ENCODE data around the gene DCPS. TPM values are rescaled to one million over a fixed set of nuclear protein-coding genes. Genes with fewer than 3 reads are reported as not detected.

The DCPS gene
- polyA plus RNA-seq, 1 of the 3 experiments (the other 2 are of a cell fraction), result 48.1 TPM

DNA sequence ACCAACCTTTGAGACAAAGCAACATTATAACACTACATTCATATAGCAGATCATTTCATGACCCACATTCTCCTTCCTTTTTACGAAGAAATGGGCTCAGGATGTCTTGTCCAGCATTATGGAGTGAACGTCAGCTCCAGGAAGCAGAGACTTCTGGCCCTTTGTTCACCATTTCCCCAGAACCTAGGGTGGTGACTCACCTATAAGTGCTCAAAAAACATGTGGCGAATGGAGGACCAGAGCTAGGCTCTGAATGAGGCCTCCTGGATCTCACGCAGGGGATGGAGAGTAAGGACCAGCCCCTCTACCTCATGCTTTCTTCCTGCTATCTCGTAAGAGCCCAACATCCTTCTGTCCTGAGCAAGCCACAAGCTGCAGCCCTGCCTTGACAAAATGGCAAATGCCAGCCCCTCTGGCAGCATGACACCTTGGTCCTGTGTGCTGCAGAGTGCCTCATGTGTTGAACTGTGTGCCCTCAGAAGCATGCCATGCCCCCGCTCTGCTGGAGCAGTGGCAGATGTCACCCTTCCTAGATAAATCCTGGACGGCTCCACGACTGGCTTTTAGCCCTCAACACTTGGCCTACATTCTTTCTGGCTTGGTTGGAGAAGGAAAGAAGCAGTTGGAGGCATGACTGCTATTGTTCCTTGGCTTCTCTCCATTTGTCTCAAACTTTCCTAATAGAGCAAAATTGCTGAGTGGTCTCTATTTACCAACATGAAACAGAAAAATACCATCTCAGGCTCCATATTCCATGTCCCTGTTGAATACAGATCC is 45.1 kb downstream of the DCPS start (continued):
- TF ChIP-seq, protein P1, sequence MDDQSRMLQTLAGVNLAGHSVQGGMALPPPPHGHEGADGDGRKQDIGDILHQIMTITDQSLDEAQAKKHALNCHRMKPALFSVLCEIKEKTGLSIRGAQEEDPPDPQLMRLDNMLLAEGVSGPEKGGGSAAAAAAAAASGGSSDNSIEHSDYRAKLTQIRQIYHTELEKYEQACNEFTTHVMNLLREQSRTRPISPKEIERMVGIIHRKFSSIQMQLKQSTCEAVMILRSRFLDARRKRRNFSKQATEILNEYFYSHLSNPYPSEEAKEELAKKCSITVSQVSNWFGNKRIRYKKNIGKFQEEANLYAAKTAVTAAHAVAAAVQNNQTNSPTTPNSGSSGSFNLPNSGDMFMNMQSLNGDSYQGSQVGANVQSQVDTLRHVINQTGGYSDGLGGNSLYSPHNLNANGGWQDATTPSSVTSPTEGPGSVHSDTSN (IDR thresholded peaks at IDR 0.05), result no peak
- no peak for TF ChIP-seq SIN3A (IDR thresholded peaks at IDR 0.05; ENCODE audit: borderline replicate concordance, low read depth, low read length)
- TF ChIP-seq MXI1 (IDR thresholded peaks at IDR 0.05; ENCODE audit: low read depth, low read length), result no peak
- no peak for TF ChIP-seq TCF12 (IDR thresholded peaks at IDR 0.05)
- TF ChIP-seq, protein P2, sequence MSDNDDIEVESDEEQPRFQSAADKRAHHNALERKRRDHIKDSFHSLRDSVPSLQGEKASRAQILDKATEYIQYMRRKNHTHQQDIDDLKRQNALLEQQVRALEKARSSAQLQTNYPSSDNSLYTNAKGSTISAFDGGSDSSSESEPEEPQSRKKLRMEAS (IDR thresholded peaks at IDR 0.05; ENCODE audit: low read depth), result no peak
- TF ChIP-seq RFX5 (IDR thresholded peaks at IDR 0.05; ENCODE audit: low read length), result no peak
- TF ChIP-seq FOSL2 (IDR thresholded peaks at IDR 0.05; ENCODE audit: borderline replicate concordance, low read depth), result no peak
- TF ChIP-seq, protein P3, sequence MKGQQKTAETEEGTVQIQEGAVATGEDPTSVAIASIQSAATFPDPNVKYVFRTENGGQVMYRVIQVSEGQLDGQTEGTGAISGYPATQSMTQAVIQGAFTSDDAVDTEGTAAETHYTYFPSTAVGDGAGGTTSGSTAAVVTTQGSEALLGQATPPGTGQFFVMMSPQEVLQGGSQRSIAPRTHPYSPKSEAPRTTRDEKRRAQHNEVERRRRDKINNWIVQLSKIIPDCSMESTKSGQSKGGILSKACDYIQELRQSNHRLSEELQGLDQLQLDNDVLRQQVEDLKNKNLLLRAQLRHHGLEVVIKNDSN (IDR thresholded peaks at IDR 0.05; ENCODE audit: borderline replicate concordance, low read depth), result no peak
- no peak for TF ChIP-seq NFIC (IDR thresholded peaks at IDR 0.05; ENCODE audit: borderline replicate concordance)
- no peak for TF ChIP-seq YY1 (IDR thresholded peaks at IDR 0.05; ENCODE audit: low read depth)
- TF ChIP-seq, protein P4, sequence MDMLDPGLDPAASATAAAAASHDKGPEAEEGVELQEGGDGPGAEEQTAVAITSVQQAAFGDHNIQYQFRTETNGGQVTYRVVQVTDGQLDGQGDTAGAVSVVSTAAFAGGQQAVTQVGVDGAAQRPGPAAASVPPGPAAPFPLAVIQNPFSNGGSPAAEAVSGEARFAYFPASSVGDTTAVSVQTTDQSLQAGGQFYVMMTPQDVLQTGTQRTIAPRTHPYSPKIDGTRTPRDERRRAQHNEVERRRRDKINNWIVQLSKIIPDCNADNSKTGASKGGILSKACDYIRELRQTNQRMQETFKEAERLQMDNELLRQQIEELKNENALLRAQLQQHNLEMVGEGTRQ (IDR thresholded peaks at IDR 0.05; ENCODE audit: borderline replicate concordance, low read depth, low read length), result no peak

DNA sequence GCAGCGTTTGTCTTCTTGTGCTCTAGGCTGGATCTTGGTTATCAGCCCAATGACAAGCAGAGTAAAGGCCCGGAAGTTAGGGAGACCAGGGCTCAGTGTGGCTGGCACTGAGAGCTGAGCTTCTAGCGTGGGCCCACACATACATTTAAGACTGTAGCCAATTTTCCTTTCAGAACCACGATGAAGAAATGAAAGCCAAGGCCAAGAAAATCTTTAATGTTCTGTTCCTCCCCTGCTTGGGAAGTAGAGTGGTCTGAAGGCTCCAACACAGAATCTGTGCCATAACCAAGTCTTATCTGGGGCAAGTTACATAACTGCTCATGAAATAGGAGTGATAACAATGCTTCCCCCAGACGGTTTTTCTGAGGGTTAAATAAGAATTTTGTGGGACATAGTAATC is 47.0 kb downstream of the DCPS start:
- Histone ChIP-seq H3K4me1 (ENCODE audit: control insufficient read depth in 1 of 2, insufficient read depth in 2 of 2, low read depth in 1 of 2, low read length in 1 of 2) (peaks cover 28 to 52% of the 10 kb centered on the region in 2 experiments; a peak in 3 of 4 replicates), H3K9ac (no peak overlapping the region), H3K36me3 (replicated peaks in 1 of 2; ENCODE audit: control insufficient read depth in 1 of 2, insufficient read depth in 2 of 2, low read length in 1 of 2) (peaks cover 2 to 10% of the 10 kb centered on the region in 2 experiments), H3F3A (replicated peaks; ENCODE audit: insufficient read depth) (peaks cover 9% of the 10 kb centered on the region), H2AFZ (ENCODE audit: low read depth) (no peak overlapping the region), H3K9me2 (no peaks in the 10 kb centered on the region), H3K27me3 (ENCODE audit: insufficient read depth) (no peaks in the 10 kb centered on the region), H3K79me2 (ENCODE audit: insufficient read depth) (peaks cover 78% of the 10 kb centered on the region), H3K9me3 (no peaks in the 10 kb centered on the region), H4K20me1 (ENCODE audit: insufficient read depth) (no peaks in the 10 kb centered on the region), H3K4me3 (ENCODE audit: low read depth in 2 of 2, low read length in 1 of 2) (no peak overlapping the region), H3K4me2 (no peak overlapping the region), H3K27ac (ENCODE audit: low read depth in 2 of 2, low read length in 1 of 2) (no peak overlapping the region)
- ChIA-PET POLR2A (no interaction called here), CTCF (no interaction called here)
- no peak for DNase-seq
- 89% methylated on average over 5 of the region's 5 CpGs for WGBS (ENCODE audit: low lambda C conversion rate)
- no peak for TF ChIP-seq RXRA (IDR thresholded peaks at IDR 0.05; ENCODE audit: borderline replicate concordance, low read depth)

DNA sequence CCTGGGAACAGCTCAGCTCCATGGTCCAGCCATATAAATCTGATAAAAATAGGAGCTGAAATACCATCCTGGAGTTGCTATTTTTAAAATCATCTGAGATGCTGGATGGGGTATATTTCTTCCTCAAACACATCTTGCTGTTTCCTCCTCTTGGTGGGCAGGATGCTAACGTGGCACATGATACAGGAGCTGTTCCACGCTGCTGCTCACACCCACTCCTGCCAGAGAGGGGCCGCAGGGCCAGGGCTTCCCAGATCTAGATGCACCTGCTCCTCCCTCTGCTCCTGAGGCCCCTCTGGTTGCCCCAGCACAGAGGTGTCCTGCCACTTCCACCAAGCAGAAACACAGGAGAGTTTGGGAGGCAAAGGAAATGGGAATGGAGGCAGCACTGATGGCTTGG is 48.3 kb downstream of the DCPS start:
- POLR2A ChIA-PET, result no interaction called here
- Histone ChIP-seq H4K20me1 (ENCODE audit: insufficient read depth) (no peaks in the 10 kb centered on the region), H3K27ac (ENCODE audit: low read depth in 2 of 2, low read length in 1 of 2) (no peak overlapping the region)

More for the DNA sequence above, 48.3 kb downstream of the DCPS start:
- H3K4me2 ChIP-seq, result peak overlapping the region; percentile 44
- peaks cover 90% of the 10 kb centered on the region for H3K79me2 ChIP-seq (ENCODE audit: insufficient read depth)
- WGBS (ENCODE audit: low lambda C conversion rate), result 76% methylated on average over 3 of the region's 3 CpGs
- CTCF ChIA-PET, result no interaction called here
- no peaks in the 10 kb centered on the region for H3K27me3 ChIP-seq (ENCODE audit: insufficient read depth)
- TF ChIP-seq TAF1 (IDR thresholded peaks at IDR 0.05; ENCODE audit: borderline replicate concordance, low read depth, low read length) (no peak), RAD21 (IDR thresholded peaks at IDR 0.05; ENCODE audit: low read length) (no peak)
- TF ChIP-seq, protein P4 (IDR thresholded peaks at IDR 0.05; ENCODE audit: borderline replicate concordance, low read depth, low read length), result no peak
- TF ChIP-seq, protein P3 (IDR thresholded peaks at IDR 0.05; ENCODE audit: borderline replicate concordance, low read depth), result no peak
- H3F3A ChIP-seq (replicated peaks; ENCODE audit: insufficient read depth), result peaks cover 9% of the 10 kb centered on the region
- H3K9ac ChIP-seq, result no peak overlapping the region
- no peaks in the 10 kb centered on the region for H3K9me3 ChIP-seq
- H2AFZ ChIP-seq (ENCODE audit: low read depth), result no peak overlapping the region
- H3K4me1 ChIP-seq (ENCODE audit: control insufficient read depth in 1 of 2, insufficient read depth in 2 of 2, low read depth in 1 of 2, low read length in 1 of 2), result peaks cover 32 to 42% of the 10 kb centered on the region in 2 experiments; a peak in 2 of 4 replicates
- DNase-seq, result no peak
- H3K9me2 ChIP-seq, result no peaks in the 10 kb centered on the region
- H3K36me3 ChIP-seq (replicated peaks in 1 of 2; ENCODE audit: control insufficient read depth in 1 of 2, insufficient read depth in 2 of 2, low read length in 1 of 2), result peaks cover 2 to 10% of the 10 kb centered on the region in 2 experiments
- no peak overlapping the region for H3K4me3 ChIP-seq (ENCODE audit: low read depth in 2 of 2, low read length in 1 of 2)

Data from SK-N-SH (cell line).